Activated CD4-positive, alpha-beta T cell treated with anti-CD3 and anti-CD28 coated beads for 36 hours (primary cell): ENCODE measurements around the gene ZCCHC9. TPM values are rescaled to one million over a fixed set of nuclear protein-coding genes. Genes with fewer than 3 reads are reported as not detected.
A peak's percentile ranks its signal among the peaks of the same experiment; 100 is the strongest.
"Not testable (repeated sequence)": the region's sequence is repeated elsewhere in the genome, so short reads cannot be mapped to it uniquely, and the experiment has no call there.

Source experiments
- ATAC-seq: fragments of 200-7000 bp; cut with Tn5 transposase; one replicate; pipeline ENCODE4 v1.10.0; 2021; ENCODE audit warnings: mild to moderate bottlenecking, moderate library complexity
- CTCF ChIA-PET: fragments of 350-600 bp; sonication (Branson Sonifier 250); formaldehyde crosslinking; loops from one replicate; lab custom pipeline; 2021; ENCODE audit warnings: antibody characterized with exemption; lab: Charles Lee
- POLR2A ChIA-PET: fragments of 350-600 bp; sonication (Branson Sonifier 250); formaldehyde crosslinking; loops from one replicate; lab custom pipeline; 2021; ENCODE audit warnings: antibody characterized with exemption, inconsistent platforms; lab: Charles Lee
- DNase-seq: peaks from one replicate; pipeline ENCODE4 v3.0.0-alpha.2; 2020
- H3K27ac Mint-ChIP-seq: one replicate; pipeline ENCODE4 v1.8.0; 2021; ENCODE audit warnings: mixed read lengths
- H3K27me3 Mint-ChIP-seq: one replicate; pipeline ENCODE4 v1.8.0; 2021; ENCODE audit warnings: mixed read lengths
- H3K36me3 Mint-ChIP-seq: one replicate; pipeline ENCODE4 v1.8.0; 2021; ENCODE audit warnings: low read depth, mixed read lengths
- H3K4me1 Mint-ChIP-seq: one replicate; pipeline ENCODE4 v1.8.0; 2021; ENCODE audit warnings: mixed read lengths
- H3K4me3 Mint-ChIP-seq: one replicate; pipeline ENCODE4 v1.8.0; 2021; ENCODE audit warnings: mild to moderate bottlenecking, moderate library complexity, mixed read lengths
- H3K9me3 Mint-ChIP-seq: one replicate; pipeline ENCODE4 v1.8.0; 2021; ENCODE audit warnings: low read depth, mixed read lengths
- intact Hi-C, 2 experiments: fragments of 100-400 bp; cut with DNase I in 1 of 2; cut with micrococcal nuclease in 1 of 2; formaldehyde crosslinking; loops; one replicate each; pipeline versions ENCODE4 v1.14.2 to v1.15.1; 2022 to 2024; cut with DNase I, micrococcal nuclease
- total RNA-seq, 2 experiments: library from RNA; stranded (reverse); gene quantifications; one replicate each; pipeline ENCODE4 v1.2.3, GENCODE V29; 2021

The ZCCHC9 gene
- total RNA-seq, 2 experiments from 2014 or later, result 44.3 to 45.5 TPM

- Mint-ChIP-seq H3K36me3 (peaks cover 33% of the 10 kb centered on the region), H3K9me3 (peaks cover 33% of the 10 kb centered on the region)
- CTCF ChIA-PET, result interaction anchor here (0.7 to 1.3 kb wide), 2 partner anchors 29 to 1189 kb away, joined by 3 to 4 read pairs; no protein-coding TSS in a partner anchor
- ATAC-seq, POLR2A ChIA-PET, H3K4me3 Mint-ChIP-seq, intact Hi-C loops, DNase-seq, H3K27ac Mint-ChIP-seq, H3K27me3 Mint-ChIP-seq, H3K4me1 Mint-ChIP-seq: not testable (repeated sequence)
Observed at GRCh38 chr5:81270394-81271027, 30.9 kb upstream of the ZCCHC9 start.

GRCh38 chr5:81283976-81284375 is 17.4 kb upstream of the ZCCHC9 start:
- H3K27ac Mint-ChIP-seq, result no peak overlapping the region
- peaks cover 30% of the 10 kb centered on the region for H3K4me1 Mint-ChIP-seq
- ChIA-PET CTCF (interaction anchor here (0.6 kb wide), 1 partner anchor 103 kb away, joined by 5 read pairs; no protein-coding TSS in a partner anchor), POLR2A (no interaction called here)
- H3K4me3 Mint-ChIP-seq, result no peak overlapping the region
- H3K36me3 Mint-ChIP-seq, result peaks cover 18% of the 10 kb centered on the region
- no peaks in the 10 kb centered on the region for H3K27me3 Mint-ChIP-seq
- H3K9me3 Mint-ChIP-seq, result no peaks in the 10 kb centered on the region
- DNase-seq (no peak), ATAC-seq (no peak)
- intact Hi-C loops, result loop anchor here in 1 of 2 experiments (10.0 kb wide), 2 partner anchors 419 to 1391 kb away; no protein-coding TSS in a partner anchor

- Mint-ChIP-seq H3K36me3 (peaks cover 24% of the 10 kb centered on the region), H3K9me3 (peaks cover 6% of the 10 kb centered on the region), H3K27me3 (no peaks in the 10 kb centered on the region), H3K4me3 (no peak overlapping the region), H3K4me1 (peaks cover 50% of the 10 kb centered on the region), H3K27ac (no peak overlapping the region)
- intact Hi-C loops, result loop anchor here (5.0 to 10.0 kb wide), 4 partner anchors 324 to 1389 kb away; partner anchors contain the start of gene RASGRF2 (in 1 of the 2)
- CTCF ChIA-PET, result interaction anchor here (2.2 kb wide), 1 partner anchor 12 kb away, joined by 23 read pairs; no protein-coding TSS in a partner anchor
- POLR2A ChIA-PET, result no interaction called here
- no peak for DNase-seq
- no peak for ATAC-seq
Observed at GRCh38 chr5:81286059-81286617, 15.2 kb upstream of the ZCCHC9 start.

GRCh38 chr5:81288021-81288433 is 13.4 kb upstream of the ZCCHC9 start:
- peaks cover 31% of the 10 kb centered on the region for H3K36me3 Mint-ChIP-seq
- POLR2A ChIA-PET, result interaction anchor here (0.7 kb wide), 1 partner anchor 537 kb away, joined by 4 read pairs; no protein-coding TSS in a partner anchor
- intact Hi-C loops, result loop anchor here (5.0 to 10.0 kb wide), 4 partner anchors 326 to 1387 kb away; partner anchors contain the start of gene RASGRF2 (in 1 of the 2)
- H3K4me3 Mint-ChIP-seq, result no peak overlapping the region
- H3K27ac Mint-ChIP-seq, result no peak overlapping the region
- CTCF ChIA-PET, result interaction anchor here (2.2 kb wide), 1 partner anchor 10 kb away, joined by 23 read pairs; no protein-coding TSS in a partner anchor
- DNase-seq, result no peak
- H3K27me3 Mint-ChIP-seq, result no peaks in the 10 kb centered on the region
- H3K4me1 Mint-ChIP-seq, result peaks cover 57% of the 10 kb centered on the region
- ATAC-seq, result peak; percentile 14
- peaks cover 16% of the 10 kb centered on the region for H3K9me3 Mint-ChIP-seq

- no peak for ATAC-seq
- H3K27ac Mint-ChIP-seq, result no peak overlapping the region
- DNase-seq, result no peak
- ChIA-PET CTCF (no interaction called here), POLR2A (no interaction called here)
- peaks cover 61% of the 10 kb centered on the region for H3K4me1 Mint-ChIP-seq
- peaks cover 22% of the 10 kb centered on the region for H3K9me3 Mint-ChIP-seq
- intact Hi-C loops, result loop anchor here in 1 of 2 experiments (10.0 kb wide), 1 partner anchor 1785 kb away; the partner anchor contains the start of genes TMEM167A and XRCC4
- H3K4me3 Mint-ChIP-seq, result no peak overlapping the region
- H3K27me3 Mint-ChIP-seq, result no peaks in the 10 kb centered on the region
- peaks cover 39% of the 10 kb centered on the region for H3K36me3 Mint-ChIP-seq
Observed at GRCh38 chr5:81290146-81290545, 11.2 kb upstream of the ZCCHC9 start.

- H3K9me3 Mint-ChIP-seq, result peaks cover 22% of the 10 kb centered on the region
- H3K4me1 Mint-ChIP-seq, result peaks cover 50% of the 10 kb centered on the region
- no peak overlapping the region for H3K27ac Mint-ChIP-seq
- H3K36me3 Mint-ChIP-seq, result peaks cover 33% of the 10 kb centered on the region
- ATAC-seq (no peak), DNase-seq (no peak)
- H3K27me3 Mint-ChIP-seq, result no peaks in the 10 kb centered on the region
- no peak overlapping the region for H3K4me3 Mint-ChIP-seq
- POLR2A ChIA-PET, result interaction anchor here (1.2 kb wide), 1 partner anchor 8 kb away, joined by 4 read pairs; no protein-coding TSS in a partner anchor
- CTCF ChIA-PET, result interaction anchor here (0.8 kb wide), 2 partner anchors 10 to 34 kb away, joined by 3 to 4 read pairs; no protein-coding TSS in a partner anchor
- intact Hi-C loops, result loop anchor here in 1 of 2 experiments (10.0 kb wide), 1 partner anchor 1783 kb away; the partner anchor contains the start of genes TMEM167A and XRCC4
Observed at GRCh38 chr5:81292130-81292529, 9.3 kb upstream of the ZCCHC9 start.

- POLR2A ChIA-PET, CTCF ChIA-PET, H3K27me3 Mint-ChIP-seq, H3K27ac Mint-ChIP-seq, H3K4me3 Mint-ChIP-seq, DNase-seq: not testable (repeated sequence)
- Mint-ChIP-seq H3K36me3 (peaks cover 38% of the 10 kb centered on the region), H3K4me1 (peaks cover 51% of the 10 kb centered on the region), H3K9me3 (peaks cover 22% of the 10 kb centered on the region)
- peak; percentile 26 for ATAC-seq
- intact Hi-C loops, result loop anchor here in 1 of 2 experiments (10.0 kb wide), 1 partner anchor 1781 kb away; the partner anchor contains the start of genes TMEM167A and XRCC4
Observed at GRCh38 chr5:81294021-81294420, 7.4 kb upstream of the ZCCHC9 start.

- H3K36me3 Mint-ChIP-seq, result peaks cover 18% of the 10 kb centered on the region
- H3K27ac Mint-ChIP-seq, result no peak overlapping the region
- DNase-seq (no peak), ATAC-seq (no peak)
- no peaks in the 10 kb centered on the region for H3K27me3 Mint-ChIP-seq
- POLR2A ChIA-PET, result no interaction called here
- H3K4me1 Mint-ChIP-seq, result peaks cover 41% of the 10 kb centered on the region
- H3K4me3 Mint-ChIP-seq, result no peak overlapping the region
- intact Hi-C loops, result loop anchor here in 1 of 2 experiments (10.0 kb wide), 1 partner anchor 1777 kb away; the partner anchor contains the start of genes TMEM167A and XRCC4
- CTCF ChIA-PET, result interaction anchor here (0.6 to 3.4 kb wide), 4 partner anchors 10 to 626 kb away, joined by 3 to 23 read pairs (median 4); no protein-coding TSS in a partner anchor
- peaks cover 8% of the 10 kb centered on the region for H3K9me3 Mint-ChIP-seq
Observed at GRCh38 chr5:81297531-81297930, 3.9 kb upstream of the ZCCHC9 start.

GRCh38 chr5:81300921-81301270 is 491 bp upstream of the ZCCHC9 start:
- Mint-ChIP-seq H3K27ac (peak overlapping the region; percentile 97), H3K9me3 (no peaks in the 10 kb centered on the region), H3K27me3 (no peaks in the 10 kb centered on the region), H3K4me1 (peaks cover 56% of the 10 kb centered on the region), H3K36me3 (peaks cover 15% of the 10 kb centered on the region), H3K4me3 (peak overlapping the region; percentile 86)
- ChIA-PET CTCF (interaction anchor here (1.6 kb wide), 1 partner anchor 106 kb away, joined by 4 read pairs; no protein-coding TSS in a partner anchor), POLR2A (interaction anchor here (1.1 kb wide), 1 partner anchor 9 kb away, joined by 4 read pairs; no protein-coding TSS in a partner anchor)
- ATAC-seq (no peak), DNase-seq (no peak)
- intact Hi-C loops, result loop anchor here (1.0 to 10.0 kb wide), 12 partner anchors 104 to 978 kb away; partner anchors contain the start of genes ATG10 (in 2 of the 2), DHFR (in 1 of the 2), MSH3 (in 1 of the 2) and RASGRF2 (in 1 of the 2)

GRCh38 chr5:81302596-81302995 is 1.2 kb downstream of the ZCCHC9 start:
- ChIA-PET POLR2A (no interaction called here), CTCF (interaction anchor here (0.6 to 1.4 kb wide), 5 partner anchors 11 to 77 kb away, joined by 3 to 5 read pairs (median 4); no protein-coding TSS in a partner anchor)
- Mint-ChIP-seq H3K27me3 (no peaks in the 10 kb centered on the region), H3K4me3 (peak overlapping the region; percentile 86), H3K9me3 (no peaks in the 10 kb centered on the region), H3K27ac (no peak overlapping the region), H3K4me1 (peaks cover 50% of the 10 kb centered on the region), H3K36me3 (peaks cover 15% of the 10 kb centered on the region)
- intact Hi-C loops, result loop anchor here (5.0 to 10.0 kb wide), 8 partner anchors 105 to 865 kb away; partner anchors contain the start of genes ATG10 (in 2 of the 2) and RASGRF2 (in 1 of the 2)
- DNase-seq, result no peak
- ATAC-seq, result no peak
